DOHH2 (cell line): ENCODE measurements around the gene SELENOF.
"Not testable (repeated sequence)": the region's sequence is repeated elsewhere in the genome, so short reads cannot be mapped to it uniquely, and the experiment has no call there.

Experiments used
- H3F3A ChIP-seq: fragments of 200-600 bp; sonication (generic), shearing (Covaris generic); 2 replicates; pipeline ENCODE4 v1.6.0; 2016; ENCODE audit warnings: antibody characterized with exemption, mild to moderate bottlenecking; ENCODE audit not compliant: control insufficient read depth, insufficient read depth
- H3K27ac ChIP-seq: fragments of 200-600 bp; sonication (generic); 2 replicates; pipeline ENCODE4 v1.5.1; 2014; ENCODE audit warnings: low read depth, mild to moderate bottlenecking, low read length, moderate library complexity
- H3K27me3 ChIP-seq: fragments of 200-600 bp; sonication (generic); 2 replicates; pipeline ENCODE4 v1.6.1; 2014; ENCODE audit warnings: mild to moderate bottlenecking, low read length, mixed read lengths; ENCODE audit not compliant: control insufficient read depth
- H3K36me3 ChIP-seq: fragments of 200-600 bp; sonication (generic); 2 replicates; pipeline ENCODE4 v1.6.1; 2014; ENCODE audit warnings: mild to moderate bottlenecking, low read length, moderate library complexity, mixed read lengths; ENCODE audit not compliant: control insufficient read depth
- H3K4me1 ChIP-seq: fragments of 200-600 bp; sonication (generic); 2 replicates; pipeline ENCODE4 v1.6.1; 2014; ENCODE audit warnings: mild to moderate bottlenecking, low read length, mixed read lengths; ENCODE audit not compliant: control insufficient read depth
- H3K4me2 ChIP-seq: fragments of 200-600 bp; sonication (generic); 2 replicates; pipeline ENCODE4 v1.6.0; 2014; ENCODE audit warnings: mild to moderate bottlenecking, low read length, moderate library complexity
- H3K4me3 ChIP-seq: fragments of 200-600 bp; sonication (generic); 2 replicates; pipeline ENCODE4 v1.5.1; 2014; ENCODE audit warnings: mild to moderate bottlenecking, low read length, mixed read lengths
- H3K79me2 ChIP-seq: fragments of 200-600 bp; sonication (generic); 2 replicates; pipeline ENCODE4 v1.6.1; 2014; ENCODE audit warnings: mild to moderate bottlenecking, low read length, mixed read lengths; ENCODE audit not compliant: control insufficient read depth
- H3K9me2 ChIP-seq: fragments of 200-600 bp; sonication (generic); replicated peaks from 2 replicates; pipeline ENCODE4 v1.6.1; 2014; ENCODE audit warnings: mild to moderate bottlenecking, low read length, mixed read lengths; ENCODE audit not compliant: control insufficient read depth
- H3K9me3 ChIP-seq: fragments of 200-600 bp; sonication (generic); 2 replicates; pipeline ENCODE4 v1.6.1; 2014; ENCODE audit warnings: antibody characterized with exemption, low read length, mixed read lengths; ENCODE audit not compliant: control insufficient read depth, insufficient read depth
- H4K20me1 ChIP-seq: fragments of 200-600 bp; sonication (generic); 2 replicates; pipeline ENCODE4 v1.6.0; 2014; ENCODE audit warnings: low read depth, mild to moderate bottlenecking, antibody characterized with exemption, low read length, moderate library complexity; ENCODE audit not compliant: control insufficient read depth, insufficient read depth
- CTCF ChIP-seq: fragments of 200-600 bp; sonication (generic); IDR thresholded peaks from one replicate; pipeline ENCODE4 v1.5.1; 2014; ENCODE audit warnings: antibody characterized with exemption, mild to moderate bottlenecking, low read depth, low read length; ENCODE audit not compliant: poor library complexity, severe bottlenecking
- EZH2phosphoT487 ChIP-seq: fragments of 200-600 bp; sonication (generic); IDR thresholded peaks from 2 replicates; pipeline ENCODE4 v1.6.1; 2017; ENCODE audit warnings: borderline replicate concordance, mild to moderate bottlenecking, antibody characterized with exemption, low read length, moderate library complexity, mixed read lengths

Gene SELENOF

GRCh38 chr1:86912281-86912900 lies 1.5 kb downstream of the SELENOF start:
- H3K27me3 ChIP-seq: no peaks in the 10 kb centered on the region
- H3K9me2 ChIP-seq: no peaks in the 10 kb centered on the region
- TF ChIP-seq EZH2phosphoT487 (no peak), CTCF (no peak)
- H3K27ac ChIP-seq: peak overlapping the region; percentile 85
- H4K20me1 ChIP-seq: peaks cover 47% of the 10 kb centered on the region
- peak overlapping the region; percentile 80 for H3K4me2 ChIP-seq
- H3K4me1 ChIP-seq: peaks cover 61% of the 10 kb centered on the region
- H3K9me3 ChIP-seq: no peaks in the 10 kb centered on the region
- peaks cover 95% of the 10 kb centered on the region for H3K79me2 ChIP-seq
- H3F3A ChIP-seq: peaks cover 4% of the 10 kb centered on the region; the same call in 1 of the 2 replicates
- H3K36me3 ChIP-seq: peaks cover 89% of the 10 kb centered on the region
- H3K4me3 ChIP-seq: peak overlapping the region; percentile 86

GRCh38 chr1:86906419-86906818 lies 7.5 kb downstream of the SELENOF start:
- Histone ChIP-seq H3K9me3 (no peaks in the 10 kb centered on the region), H3K36me3 (peaks cover 91% of the 10 kb centered on the region), H3K9me2 (no peaks in the 10 kb centered on the region), H3K79me2 (peaks cover 100% of the 10 kb centered on the region), H3K4me3 (no peak overlapping the region), H3F3A (0 out of 2 replicates have a peak, but pooled peaks cover 8% of the 10 kb centered on the region), H3K4me1 (peaks cover 45% of the 10 kb centered on the region), H3K4me2 (no peak overlapping the region), H3K27me3 (no peaks in the 10 kb centered on the region), H3K27ac (no peak overlapping the region), H4K20me1 (peaks cover 31% of the 10 kb centered on the region)
- TF ChIP-seq CTCF (no peak), EZH2phosphoT487 (no peak)

- Histone ChIP-seq H3K79me2 (peaks cover 100% of the 10 kb centered on the region), H3F3A (0 out of 2 replicates have a peak, but pooled peaks cover 8% of the 10 kb centered on the region), H3K9me3 (no peaks in the 10 kb centered on the region), H3K4me3 (no peak overlapping the region), H3K36me3 (peaks cover 91% of the 10 kb centered on the region), H3K27me3 (no peaks in the 10 kb centered on the region), H3K4me1 (peaks cover 39% of the 10 kb centered on the region), H3K9me2 (no peaks in the 10 kb centered on the region), H3K4me2 (no peak overlapping the region), H4K20me1 (peaks cover 26% of the 10 kb centered on the region), H3K27ac (no peak overlapping the region)
- TF ChIP-seq EZH2phosphoT487: no peak
- TF ChIP-seq CTCF: no peak
Observed at GRCh38 chr1:86905875-86906274, 8.1 kb downstream of the SELENOF start.

GRCh38 chr1:86899401-86899800 lies 14.5 kb downstream of the SELENOF start:
- not testable (repeated sequence) for H3K27ac ChIP-seq, H3K9me3 ChIP-seq, H3F3A ChIP-seq, H3K27me3 ChIP-seq, H3K4me3 ChIP-seq, H3K9me2 ChIP-seq, H3K4me2 ChIP-seq, H4K20me1 ChIP-seq
- Histone ChIP-seq H3K79me2 (peaks cover 79% of the 10 kb centered on the region), H3K4me1 (peaks cover 38% of the 10 kb centered on the region), H3K36me3 (peaks cover 72% of the 10 kb centered on the region)
